HuH-7 (cell line): Measurements from ENCODE around the gene CER1.

ENCODE experiments used
- DNase-seq: peaks from one replicate; pipeline ENCODE4 v3.0.0; 2011; ENCODE audit warnings: low spot score

CER1 gene

DNA sequence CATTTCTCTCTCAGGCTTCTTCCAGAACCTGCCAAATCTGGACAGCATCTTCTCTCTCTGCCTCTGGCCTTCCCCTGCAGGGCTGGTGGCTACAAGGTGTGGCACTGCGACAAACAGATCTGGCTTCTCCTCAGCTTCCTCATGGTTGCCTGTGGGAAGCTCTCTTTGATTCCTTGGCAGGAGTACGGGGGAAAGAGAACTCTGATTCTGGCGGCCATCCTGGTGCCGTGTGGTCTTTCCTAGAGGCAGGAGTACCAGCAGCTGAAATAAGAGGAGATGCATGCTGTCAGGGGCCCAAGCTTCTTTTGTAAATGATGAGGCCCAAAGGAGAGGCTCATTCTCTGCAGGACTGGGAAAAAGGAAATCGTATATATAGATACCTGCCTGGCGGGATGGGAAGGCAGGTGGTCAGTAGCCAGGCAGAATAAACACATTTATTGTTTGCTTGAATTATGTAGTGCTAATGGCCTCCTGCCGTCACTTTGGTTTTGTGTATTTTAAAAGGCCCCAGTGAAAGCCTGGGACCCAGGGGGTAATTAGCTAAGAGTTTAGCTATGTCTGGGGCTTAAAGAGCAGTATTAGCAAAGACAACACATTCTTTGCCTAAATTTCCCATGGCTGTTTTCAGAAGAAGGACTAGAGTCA is at the start of gene CER1:
Gene CER1 (minus strand): TSS at position 343 of the 645 bp plus-strand sequence. CDS start 61 bp downstream, at position 282.
- no peak for DNase-seq

DNA sequence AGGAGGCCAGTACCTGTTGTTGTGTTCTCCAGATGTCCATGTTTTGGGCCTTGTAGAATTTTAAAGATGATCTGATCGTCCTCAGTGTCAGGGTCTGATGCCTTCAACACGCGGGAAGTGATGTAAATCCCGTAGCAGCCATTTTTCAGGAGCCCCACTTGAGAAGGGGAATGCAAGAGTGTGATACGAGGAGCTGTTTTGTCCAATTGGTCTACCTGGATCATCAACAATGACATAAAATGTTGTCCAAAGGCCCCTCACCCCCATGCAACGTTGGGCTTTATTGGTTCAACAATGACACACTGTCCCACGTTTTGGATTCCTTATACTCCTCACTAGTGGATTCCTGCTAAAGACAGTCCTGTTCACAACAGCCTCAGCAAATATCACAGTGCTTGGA is 48.1 kb upstream of the CER1 start:
- no peak for DNase-seq

DNA sequence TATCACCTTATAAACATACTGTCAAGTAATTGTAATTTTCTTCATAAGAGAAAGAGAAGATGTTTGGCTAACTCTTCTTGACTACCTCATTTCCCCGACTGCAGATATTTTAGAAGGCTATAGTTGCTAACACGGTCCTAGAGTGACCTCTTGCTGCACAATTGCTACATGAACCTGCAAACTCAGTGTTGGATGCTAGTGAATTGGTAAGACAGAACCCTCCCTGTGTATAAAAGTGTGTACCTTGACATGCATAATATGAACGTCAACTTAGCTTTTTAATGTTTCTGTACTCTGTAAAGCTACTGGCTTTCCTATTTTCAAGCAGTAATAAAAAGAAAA is 46.7 kb upstream of the CER1 start:
- DNase-seq, result no peak

GRCh38 chr9:14768405-14769229 is 46.1 kb upstream of the CER1 start:
- peak; percentile 15 for DNase-seq

DNA sequence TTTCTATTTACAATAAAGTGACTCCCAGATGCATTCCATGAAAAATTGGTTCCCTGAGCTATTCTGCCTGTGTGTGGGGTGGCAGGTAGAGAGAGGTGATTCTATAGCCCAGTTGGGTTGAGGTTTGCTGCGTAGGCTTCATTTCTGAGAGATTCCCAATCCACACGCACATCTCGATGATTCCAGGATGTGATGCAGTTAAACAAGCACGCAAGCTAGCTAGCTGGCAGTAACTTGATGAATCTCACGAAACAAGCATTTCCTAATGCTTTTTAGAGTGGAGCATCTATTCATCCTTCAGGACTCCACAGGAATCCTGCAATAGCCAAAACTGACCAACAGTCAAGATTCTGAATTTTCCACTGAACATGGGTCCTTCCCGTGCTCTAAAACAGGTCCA is 43.8 kb upstream of the CER1 start:
- DNase-seq, result no peak

DNA sequence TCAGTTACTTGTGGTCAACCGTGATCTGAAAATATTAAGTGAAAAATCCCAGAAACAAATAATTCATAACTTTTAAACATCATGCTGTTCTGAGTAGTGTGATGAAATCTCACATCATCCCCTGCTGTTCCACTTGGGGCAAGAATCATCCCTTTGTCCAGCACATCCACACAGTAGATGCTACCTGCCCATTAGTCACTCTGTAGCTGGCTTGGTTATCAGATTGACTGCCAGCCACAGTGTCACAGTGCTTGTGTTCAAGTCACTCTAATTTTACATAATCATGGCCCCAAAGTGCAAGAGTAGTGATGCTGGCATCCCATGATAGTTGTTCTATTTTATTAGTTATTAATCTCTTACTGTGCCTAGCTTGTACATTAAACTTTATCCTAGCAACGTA is 39.1 kb upstream of the CER1 start:
- DNase-seq, result no peak

DNA sequence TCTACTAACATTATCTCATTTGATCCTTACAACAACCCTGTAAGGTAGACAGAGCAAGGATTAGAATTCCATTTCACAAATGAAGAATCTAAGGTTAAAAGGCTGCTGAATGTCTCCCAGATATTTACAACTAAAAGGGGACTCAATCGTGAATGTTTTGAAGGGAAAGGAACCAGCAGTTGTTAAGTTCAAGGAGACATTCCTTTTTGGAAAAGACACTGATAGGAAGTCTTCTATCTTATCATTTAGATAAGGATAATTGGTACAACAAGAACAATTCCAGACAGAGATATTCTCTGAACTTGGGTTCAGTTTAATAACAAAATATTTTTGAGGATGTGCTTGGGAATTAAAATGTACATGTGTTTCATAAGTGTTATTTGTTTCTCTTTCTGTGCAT is 37.5 kb upstream of the CER1 start:
- no peak for DNase-seq

DNA sequence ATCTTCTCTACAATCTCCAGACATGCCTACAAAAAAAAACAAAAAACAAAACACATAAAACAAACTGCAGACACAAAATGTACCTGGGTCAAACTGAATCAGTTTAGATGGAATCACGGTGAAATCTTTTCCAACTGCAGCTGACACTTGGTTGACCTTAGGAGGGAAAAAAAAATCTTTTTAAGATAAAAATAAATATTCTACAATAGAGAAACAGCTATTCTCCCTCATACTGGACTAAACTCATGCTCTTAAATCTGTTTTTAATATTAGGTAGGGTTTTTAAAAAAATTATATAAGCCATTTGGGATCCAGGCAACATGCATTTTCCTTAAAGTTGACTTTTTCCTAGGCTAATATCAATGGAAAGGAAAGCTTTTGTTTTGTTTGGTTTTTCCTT is 33.8 kb upstream of the CER1 start:
- DNase-seq, result no peak

DNA sequence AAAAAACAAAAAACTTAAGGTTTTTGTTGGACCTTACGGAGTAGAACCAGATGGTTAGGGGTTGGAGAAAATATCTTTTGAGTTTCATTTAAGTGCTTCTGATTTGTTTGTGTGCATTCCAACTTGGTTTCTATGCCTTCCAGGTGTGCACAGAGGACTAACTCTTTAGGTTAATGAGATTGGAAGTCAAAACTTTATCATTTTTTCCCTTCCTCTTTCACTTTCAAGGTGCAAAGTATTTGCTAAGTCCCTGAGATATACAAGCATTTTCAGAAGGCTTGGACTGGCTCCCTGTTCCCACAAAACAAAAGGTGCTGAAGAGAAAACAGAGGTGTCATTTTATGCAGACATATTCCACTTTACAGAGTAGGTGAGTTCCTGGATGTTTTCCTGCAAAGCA is 30.3 kb upstream of the CER1 start:
- DNase-seq, result no peak

- DNase-seq, result no peak
Observed at GRCh38 chr9:14752271-14752670, 29.7 kb upstream of the CER1 start.

DNA sequence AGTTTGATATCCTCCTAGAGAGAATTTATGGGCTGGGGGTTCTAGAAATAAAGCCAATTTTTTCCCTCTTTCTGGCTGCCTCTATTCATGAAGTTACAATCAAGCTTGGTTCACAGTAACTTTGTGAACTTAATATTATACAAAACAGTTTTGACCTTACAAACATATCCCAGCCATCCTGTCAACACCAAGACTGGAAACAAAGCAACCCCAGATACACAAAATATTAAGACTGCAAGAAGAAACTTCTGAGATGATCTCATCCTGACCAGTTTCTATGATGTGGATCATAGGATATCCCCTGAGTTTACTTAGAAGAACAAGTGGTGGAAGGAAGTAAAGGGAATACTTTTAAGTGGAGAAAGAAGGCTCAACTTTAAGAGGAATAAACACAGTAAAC is 28.3 kb upstream of the CER1 start:
- no peak for DNase-seq

GRCh38 chr9:14749741-14750211 is 27.2 kb upstream of the CER1 start:
- no peak for DNase-seq

DNA sequence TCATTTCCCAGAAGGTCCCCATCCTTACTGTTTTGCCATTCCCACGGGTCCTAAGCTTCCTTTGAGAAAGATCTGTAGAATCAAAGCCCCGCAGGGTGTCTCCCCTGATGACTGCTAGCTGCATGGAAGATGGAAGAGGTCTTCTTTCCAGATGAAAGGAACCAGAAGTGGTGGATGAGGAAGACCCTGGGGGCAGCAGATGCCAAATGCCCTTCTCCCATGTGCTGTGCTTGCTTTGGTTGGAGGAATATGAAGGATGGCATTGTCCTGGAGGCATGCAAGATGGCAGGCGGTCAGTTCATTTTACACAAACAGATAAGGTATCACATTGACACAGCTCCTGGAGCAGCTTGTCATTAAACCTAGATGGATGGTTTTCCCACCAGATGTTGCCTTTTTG is 25.8 kb upstream of the CER1 start:
- no peak for DNase-seq

- DNase-seq, result no peak
Observed at GRCh38 chr9:14747111-14747510, 24.6 kb upstream of the CER1 start.

DNA sequence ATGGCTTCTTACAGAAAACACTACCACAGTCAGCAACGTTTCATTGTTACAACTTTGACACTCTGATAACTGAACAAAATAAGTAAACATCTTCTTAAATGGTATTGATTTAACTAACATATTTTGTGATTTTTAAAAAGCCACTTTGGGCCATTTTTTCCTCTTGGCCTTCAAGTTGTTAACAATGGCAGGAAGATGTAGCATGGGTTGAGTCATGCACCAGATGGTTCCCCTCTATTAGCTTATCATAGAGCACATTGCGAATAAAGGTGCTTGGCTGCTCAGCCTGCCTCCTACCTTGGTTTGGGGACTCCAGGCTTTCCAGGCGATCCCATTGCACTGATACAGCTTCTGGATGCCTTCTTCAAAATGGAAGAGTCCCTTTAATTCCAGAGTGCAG is 24.1 kb upstream of the CER1 start:
- no peak for DNase-seq

DNA sequence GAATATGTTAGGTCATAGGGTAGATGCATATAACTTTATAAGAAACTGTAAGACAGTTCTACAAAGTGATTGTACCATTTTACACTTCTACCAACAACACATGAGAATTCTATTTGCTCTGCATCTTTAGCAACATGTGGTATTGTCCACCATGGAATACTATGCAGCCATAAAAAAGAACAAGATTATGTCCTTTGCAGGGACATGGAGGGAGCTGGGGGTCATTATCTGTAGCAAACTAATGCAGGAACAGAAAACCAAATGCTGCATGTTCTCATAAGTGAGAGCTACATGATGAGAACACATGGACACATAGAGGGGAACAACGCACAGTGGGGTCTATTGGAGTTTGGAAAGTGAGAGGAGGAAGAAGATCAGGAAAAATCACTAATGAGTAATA is 22.2 kb upstream of the CER1 start:
- no peak for DNase-seq

DNA sequence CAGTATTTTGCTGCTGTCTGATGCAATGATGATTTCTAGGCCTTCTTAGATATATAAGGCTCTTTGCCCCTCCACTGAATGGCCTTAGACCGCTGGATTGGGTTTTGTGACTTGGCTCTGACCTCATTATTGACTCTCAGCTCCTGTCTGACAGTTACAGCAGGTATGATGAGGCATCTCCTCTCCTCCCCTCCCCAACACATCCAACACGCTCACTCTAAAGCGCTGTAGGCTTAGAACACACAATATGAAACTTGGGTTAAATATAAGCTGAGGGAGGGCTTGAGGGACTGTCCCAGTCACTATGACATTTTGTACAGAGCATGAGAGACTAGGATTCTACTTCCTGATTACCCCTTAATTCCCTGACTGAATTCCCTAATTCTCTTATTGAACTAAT is 18.8 kb upstream of the CER1 start:
- no peak for DNase-seq

DNA sequence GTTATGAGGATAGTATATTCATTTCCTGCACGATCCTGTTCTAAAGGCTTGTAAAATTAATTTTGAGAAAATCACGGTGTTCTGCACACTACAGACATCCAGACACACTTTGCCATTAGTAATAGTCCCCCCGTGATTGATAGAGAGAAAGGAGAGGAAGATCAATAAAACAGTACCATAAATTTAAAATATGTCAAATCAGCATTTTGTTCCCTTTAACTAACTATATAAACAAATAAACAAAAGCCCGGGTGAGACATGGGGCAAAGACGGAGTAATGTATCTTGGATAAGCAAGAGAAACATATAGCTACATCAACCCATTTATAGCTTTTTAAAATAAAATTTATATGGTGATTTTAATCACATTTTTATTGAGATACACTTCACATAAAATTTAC is 10.6 kb upstream of the CER1 start:
- DNase-seq, result no peak

- DNase-seq, result no peak
Observed at GRCh38 chr9:14731294-14731981, 8.9 kb upstream of the CER1 start.

DNA sequence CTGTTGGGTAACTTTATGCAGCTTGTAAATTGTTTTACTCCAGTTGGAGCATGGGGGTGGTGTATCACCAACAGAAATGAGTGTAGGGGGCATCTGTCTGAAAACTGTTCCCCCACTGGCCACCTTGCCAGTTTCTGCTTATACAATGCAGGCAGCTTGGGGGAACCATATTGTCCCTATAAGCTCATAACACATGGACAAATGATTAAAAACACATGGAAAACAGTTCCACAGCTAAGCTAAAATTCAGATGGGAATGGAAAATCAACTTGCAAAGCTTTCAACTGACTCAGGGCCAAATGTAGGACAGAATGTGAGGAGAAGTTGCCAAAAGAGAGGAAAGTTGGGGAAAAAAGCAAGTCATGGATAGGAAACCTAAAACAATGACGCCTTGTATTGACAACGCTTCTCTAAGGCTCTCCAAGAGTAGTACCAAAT is 7.9 kb upstream of the CER1 start:
- DNase-seq, result no peak

GRCh38 chr9:14723301-14723700 is 768 bp upstream of the CER1 start:
- DNase-seq, result no peak

DNA sequence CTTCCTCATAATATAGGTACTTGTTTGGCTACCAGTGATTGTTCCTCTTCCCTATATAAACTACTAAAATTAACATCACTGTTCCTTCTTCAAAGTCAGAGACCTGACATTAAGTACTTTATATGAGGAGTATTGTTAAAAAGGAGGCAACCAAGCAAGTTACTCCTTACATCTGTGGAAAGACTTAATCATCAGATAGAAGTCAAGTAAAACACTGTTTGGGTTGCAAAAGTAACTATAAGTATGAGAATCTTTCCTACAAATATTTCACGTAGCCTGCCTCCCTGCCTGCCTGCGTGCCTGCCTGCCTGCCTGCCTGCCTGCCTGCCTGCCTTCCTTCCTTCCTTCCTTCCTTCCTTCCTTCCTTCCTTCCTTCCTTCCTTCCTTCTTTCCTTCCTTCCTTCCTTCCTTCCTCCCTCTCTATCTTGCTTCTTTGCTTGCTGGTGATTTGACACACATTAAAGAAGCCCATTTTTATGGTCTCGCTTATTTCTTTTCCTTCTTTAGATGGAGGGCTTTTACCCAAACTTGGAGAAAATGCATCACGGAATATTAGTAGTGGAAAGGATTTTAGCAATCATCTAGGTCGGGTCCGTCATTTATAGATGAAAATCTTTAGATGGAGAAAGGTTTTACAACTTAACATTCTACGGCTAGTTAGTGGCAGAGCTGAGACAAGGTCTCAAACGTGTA is 3.2 kb downstream of the CER1 start:
- DNase-seq, result no peak

DNA sequence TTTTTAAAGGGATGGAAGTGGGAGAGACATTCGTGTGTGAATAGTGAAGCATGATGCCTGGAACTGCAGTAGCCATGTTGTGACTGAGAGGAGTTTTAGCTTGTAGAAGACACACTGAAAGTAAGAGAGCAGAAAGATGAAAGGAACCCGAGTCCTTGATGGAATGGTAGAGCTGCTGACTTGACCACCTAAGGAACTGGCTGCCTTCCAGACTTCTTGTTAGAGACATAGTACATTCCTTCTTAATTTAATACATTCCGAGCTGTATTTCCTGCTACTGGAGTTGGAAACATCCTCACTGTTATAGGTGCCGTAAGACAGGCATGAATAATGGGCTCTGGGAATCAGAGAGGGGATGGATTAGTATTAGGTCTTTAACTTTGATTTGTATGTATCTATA is 7.4 kb downstream of the CER1 start:
- no peak for DNase-seq
